GM06990 (cell line): Measurements from ENCODE around the gene WDR7.

Source experiments
- DNase-seq: peaks from one replicate; pipeline ENCODE4 v3.0.0-alpha.2; 2011; ENCODE audit not compliant: insufficient read length; ENCODE audit errors: extremely low read depth
- H3K27me3 ChIP-seq: replicated peaks from 2 replicates; pipeline ENCODE4 v1.6.0; 2011; ENCODE audit warnings: low read length; ENCODE audit not compliant: control insufficient read depth, insufficient read depth
- H3K36me3 ChIP-seq: 2 replicates; pipeline ENCODE4 v1.5.1; 2011; ENCODE audit warnings: low read length; ENCODE audit not compliant: control insufficient read depth, insufficient read depth
- H3K4me3 ChIP-seq: replicated peaks from 2 replicates; pipeline ENCODE4 v1.5.1; 2011; ENCODE audit warnings: low read depth, mild to moderate bottlenecking, control low read depth, low read length
- TF ChIP-seq, protein P1 (sequence below): IDR thresholded peaks from 2 replicates; pipeline ENCODE4 v1.5.1; 2011; ENCODE audit warnings: low read length, control low read depth, mild to moderate bottlenecking, inconsistent platforms; ENCODE audit not compliant: insufficient read depth, poor library complexity, severe bottlenecking

Gene WDR7

GRCh38 chr18:56903686-56904085 is 252.5 kb downstream of the WDR7 start:
- Histone ChIP-seq H3K4me3 (no peak overlapping the region), H3K36me3 (no peaks in the 10 kb centered on the region), H3K27me3 (no peaks in the 10 kb centered on the region)
- TF ChIP-seq, protein P1, sequence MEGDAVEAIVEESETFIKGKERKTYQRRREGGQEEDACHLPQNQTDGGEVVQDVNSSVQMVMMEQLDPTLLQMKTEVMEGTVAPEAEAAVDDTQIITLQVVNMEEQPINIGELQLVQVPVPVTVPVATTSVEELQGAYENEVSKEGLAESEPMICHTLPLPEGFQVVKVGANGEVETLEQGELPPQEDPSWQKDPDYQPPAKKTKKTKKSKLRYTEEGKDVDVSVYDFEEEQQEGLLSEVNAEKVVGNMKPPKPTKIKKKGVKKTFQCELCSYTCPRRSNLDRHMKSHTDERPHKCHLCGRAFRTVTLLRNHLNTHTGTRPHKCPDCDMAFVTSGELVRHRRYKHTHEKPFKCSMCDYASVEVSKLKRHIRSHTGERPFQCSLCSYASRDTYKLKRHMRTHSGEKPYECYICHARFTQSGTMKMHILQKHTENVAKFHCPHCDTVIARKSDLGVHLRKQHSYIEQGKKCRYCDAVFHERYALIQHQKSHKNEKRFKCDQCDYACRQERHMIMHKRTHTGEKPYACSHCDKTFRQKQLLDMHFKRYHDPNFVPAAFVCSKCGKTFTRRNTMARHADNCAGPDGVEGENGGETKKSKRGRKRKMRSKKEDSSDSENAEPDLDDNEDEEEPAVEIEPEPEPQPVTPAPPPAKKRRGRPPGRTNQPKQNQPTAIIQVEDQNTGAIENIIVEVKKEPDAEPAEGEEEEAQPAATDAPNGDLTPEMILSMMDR, result no peak
- DNase-seq, result no peak

- Histone ChIP-seq H3K36me3 (no peaks in the 10 kb centered on the region), H3K4me3 (no peak overlapping the region), H3K27me3 (no peaks in the 10 kb centered on the region)
- DNase-seq, result no peak
- TF ChIP-seq, protein P1, result no peak
Observed at GRCh38 chr18:56907771-56908170, 256.6 kb downstream of the WDR7 start.

GRCh38 chr18:56910237-56910636 is 259.1 kb downstream of the WDR7 start:
- TF ChIP-seq, protein P1, result no peak
- H3K36me3 ChIP-seq, result no peaks in the 10 kb centered on the region
- H3K27me3 ChIP-seq, result no peaks in the 10 kb centered on the region
- H3K4me3 ChIP-seq, result no peak overlapping the region
- DNase-seq, result no peak

- no peak for DNase-seq
- no peak overlapping the region for H3K4me3 ChIP-seq
- H3K27me3 ChIP-seq, result no peaks in the 10 kb centered on the region
- TF ChIP-seq, protein P1, result no peak
- no peaks in the 10 kb centered on the region for H3K36me3 ChIP-seq
Observed at GRCh38 chr18:56910967-56911366, 259.8 kb downstream of the WDR7 start.

DNA sequence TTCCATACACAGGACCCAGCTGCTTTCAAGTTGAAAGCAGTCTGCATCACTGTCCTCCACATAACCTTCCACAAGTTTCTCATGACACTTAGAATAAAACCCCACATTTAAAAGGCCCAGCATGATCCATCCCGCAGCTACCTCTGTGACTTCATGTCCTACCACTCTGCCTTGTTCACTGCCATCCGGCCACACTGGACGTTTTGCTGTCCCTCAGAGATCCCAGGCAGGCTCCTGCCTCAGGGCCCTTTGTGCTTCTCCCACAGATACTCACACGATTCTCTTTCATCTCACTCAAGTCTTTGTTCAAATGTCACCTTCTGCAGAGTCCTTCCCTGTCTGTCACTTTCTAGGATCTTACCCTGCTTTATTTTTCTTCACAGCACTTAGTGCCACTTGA is 262.8 kb downstream of the WDR7 start:
- no peak for DNase-seq
- TF ChIP-seq, protein P1, result no peak
- Histone ChIP-seq H3K4me3 (no peak overlapping the region), H3K36me3 (no peaks in the 10 kb centered on the region), H3K27me3 (no peaks in the 10 kb centered on the region)

DNA sequence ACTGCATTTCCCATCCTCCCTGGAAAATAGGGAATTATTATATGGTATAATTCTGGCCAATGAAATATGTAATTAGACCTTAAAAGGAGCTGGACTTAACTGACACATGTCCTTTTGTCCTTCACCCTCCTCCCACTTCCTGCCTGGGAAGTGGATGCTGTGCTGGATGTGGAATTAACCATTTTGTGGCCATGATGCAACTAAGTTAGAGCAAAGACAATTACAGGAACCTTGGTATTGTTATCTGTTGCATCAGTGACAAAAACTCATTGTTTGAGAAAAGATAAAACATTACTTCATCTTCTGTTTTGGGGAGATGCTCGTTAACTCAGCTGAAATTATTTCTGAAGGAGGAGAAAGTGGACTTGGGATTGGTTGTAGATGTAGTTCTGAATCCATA is 268.0 kb downstream of the WDR7 start:
- Histone ChIP-seq H3K27me3 (no peaks in the 10 kb centered on the region), H3K36me3 (no peaks in the 10 kb centered on the region), H3K4me3 (no peak overlapping the region)
- no peak for DNase-seq
- TF ChIP-seq, protein P1, result no peak
